ENCODE results near the gene KCNT2.

KCNT2 gene

DNA sequence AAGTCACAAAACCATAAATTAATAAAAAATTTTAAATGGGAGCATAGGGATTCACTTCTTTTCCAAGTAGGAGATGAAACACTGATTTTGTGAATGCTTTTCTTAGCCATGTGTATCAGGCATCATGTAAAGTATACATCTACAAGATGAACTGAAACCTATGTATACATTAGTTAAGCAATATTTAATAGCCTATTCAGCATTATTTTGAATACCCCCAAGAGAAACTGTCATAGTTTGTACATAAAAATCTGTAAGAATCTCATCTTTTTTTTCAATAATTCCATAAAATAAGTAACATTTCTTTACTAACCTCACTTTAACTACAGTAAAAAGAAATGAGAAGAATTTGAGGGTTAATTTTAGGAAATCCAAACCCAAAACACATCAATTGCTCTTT lies 348.0 kb downstream of the KCNT2 start:
- DNase-seq (ENCODE audit: low read depth in 2 of 2) = no peak
- no peak overlapping the region for H3K4me3 ChIP-seq (replicated peaks in 1 of 2; ENCODE audit: low read depth in 2 of 2, low read length in 2 of 2)
- TF ChIP-seq CTCF (IDR thresholded peaks at IDR 0.05; ENCODE audit: low read depth, low read length) = no peak

GRCh38 chr1:196259316-196259715 lies 348.9 kb downstream of the KCNT2 start:
- H3K4me3 ChIP-seq (replicated peaks in 1 of 2; ENCODE audit: low read depth in 2 of 2, low read length in 2 of 2) = no peak overlapping the region
- TF ChIP-seq CTCF (IDR thresholded peaks at IDR 0.05; ENCODE audit: low read depth, low read length) = no peak
- DNase-seq (ENCODE audit: low read depth in 2 of 2) = no peak

- no peak overlapping the region for H3K4me3 ChIP-seq (replicated peaks in 1 of 2; ENCODE audit: low read depth in 2 of 2, low read length in 2 of 2)
- no peak for DNase-seq (ENCODE audit: low read depth in 2 of 2)
- TF ChIP-seq CTCF (IDR thresholded peaks at IDR 0.05; ENCODE audit: low read depth, low read length) = no peak
These were observed 352.5 kb downstream of the KCNT2 start for GRCh38 chr1:196255762-196256161.

DNA sequence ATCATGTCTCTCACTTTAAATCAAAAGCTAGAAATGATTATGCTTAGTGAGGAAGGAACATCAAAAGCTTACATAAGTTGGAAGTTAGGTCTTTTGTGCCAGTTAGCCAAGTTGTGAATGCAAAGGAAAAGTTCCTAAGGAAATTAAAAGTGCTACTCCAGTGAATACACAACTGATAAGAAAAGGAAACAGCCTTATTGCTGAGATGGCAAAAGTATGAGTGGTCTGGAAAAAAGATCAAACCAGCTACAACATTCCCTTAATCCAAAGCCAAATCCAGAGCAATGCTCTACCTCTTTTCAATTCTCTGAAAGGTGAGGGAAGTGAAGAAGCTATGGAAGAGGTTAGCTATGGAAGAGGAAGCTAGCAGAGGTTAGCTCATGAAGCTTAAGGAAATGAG lies 378.7 kb downstream of the KCNT2 start:
- H3K4me3 ChIP-seq (replicated peaks in 1 of 2; ENCODE audit: low read depth in 2 of 2, low read length in 2 of 2) = no peak overlapping the region
- TF ChIP-seq CTCF (IDR thresholded peaks at IDR 0.05; ENCODE audit: low read depth, low read length) = no peak
- no peak for DNase-seq (ENCODE audit: low read depth in 2 of 2)

- H3K4me3 ChIP-seq (replicated peaks in 1 of 2; ENCODE audit: low read depth in 2 of 2, low read length in 2 of 2) = no peak overlapping the region
- no peak for TF ChIP-seq CTCF (IDR thresholded peaks at IDR 0.05; ENCODE audit: low read depth, low read length)
These were observed 393.4 kb downstream of the KCNT2 start for GRCh38 chr1:196214866-196215265.

DNA sequence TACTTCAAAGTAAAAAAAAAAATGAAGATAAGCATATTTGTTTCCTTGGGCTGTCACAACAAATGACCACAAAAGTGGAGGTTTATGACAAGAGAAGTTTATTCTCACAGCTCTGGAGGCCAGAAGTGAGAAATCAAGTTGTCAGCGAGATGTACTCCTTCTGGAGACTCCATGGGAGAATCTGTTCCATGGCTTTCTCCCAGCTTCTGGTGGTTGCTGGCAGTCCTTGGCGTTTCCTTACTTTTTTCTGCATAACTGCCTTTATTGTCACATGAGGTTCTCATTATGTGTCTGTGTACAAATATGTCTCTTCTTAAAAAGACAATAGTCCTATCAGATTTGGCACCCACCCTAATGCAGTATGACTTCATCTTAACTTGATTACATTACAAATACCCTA lies 398.3 kb downstream of the KCNT2 start:
- no peak overlapping the region for H3K4me3 ChIP-seq (replicated peaks in 1 of 2; ENCODE audit: low read depth in 2 of 2, low read length in 2 of 2)
- TF ChIP-seq CTCF (IDR thresholded peaks at IDR 0.05; ENCODE audit: low read depth, low read length) = no peak
- peak; percentile 1 to 84 for DNase-seq (ENCODE audit: low read depth in 2 of 2)

More at GRCh38 chr1:196214866-196215265, 393.4 kb downstream of the KCNT2 start:
- no peak for DNase-seq (ENCODE audit: low read depth in 2 of 2)

- TF ChIP-seq CTCF (IDR thresholded peaks at IDR 0.05; ENCODE audit: low read depth, low read length) = no peak
- no peak overlapping the region for H3K4me3 ChIP-seq (replicated peaks in 1 of 2; ENCODE audit: low read depth in 2 of 2, low read length in 2 of 2)
- DNase-seq (ENCODE audit: low read depth in 2 of 2) = peak in 1 of 2 donors; percentile 5
These were observed 399.0 kb downstream of the KCNT2 start for GRCh38 chr1:196209265-196209664.
